ENCODE data around the gene IFNE.

- TF ChIP-seq POLR2A (IDR thresholded peaks at IDR 0.05) (no peak), CTCF (IDR thresholded peaks at IDR 0.05) (no peak)
These were observed 41.2 kb upstream of the IFNE start for GRCh38 chr9:21523021-21524014.
